IMR-90 (cell line): ENCODE data around the gene LY6G6F. TPM values are rescaled to one million over a fixed set of nuclear protein-coding genes. Genes with fewer than 3 reads are reported as not detected.

Source experiments
- MAZ ChIP-seq: IDR thresholded peaks from 2 replicates; pipeline ENCODE4 v1.6.1; 2012; ENCODE audit warnings: low read depth, mild to moderate bottlenecking, low read length, improper control_type of control experiment, moderate library complexity, borderline replicate concordance
- RFX5 ChIP-seq: IDR thresholded peaks from 2 replicates; pipeline ENCODE4 v1.8.0; 2012; ENCODE audit warnings: low read depth, mild to moderate bottlenecking, low read length, moderate library complexity
- USF2 ChIP-seq: fragments of 150-350 bp; IDR thresholded peaks from 2 replicates; pipeline ENCODE4 v1.6.1; 2017; ENCODE audit warnings: mild to moderate bottlenecking, antibody characterized with exemption, low read length, low read depth
- polyA plus RNA-seq, 3 experiments: library from polyadenylated mRNA; depleted of rRNA; stranded (reverse); fragments of >200 nt; gene quantifications; 2 replicates each; pipeline ENCODE4 v1.2.3, GENCODE V29; 2012; ENCODE audit warnings: low replicate concordance in 1 of 3
- total RNA-seq: library from RNA; depleted of rRNA; stranded (reverse); fragments of >200 nt; gene quantifications from 2 replicates; pipeline ENCODE4 v1.2.3, GENCODE V29; 2012

LY6G6F gene
- total and polyA plus RNA-seq, 2 of the 4 experiments (the other 2 are of a cell fraction): not detected

GRCh38 chr6:31680226-31681134 is 26.2 kb upstream of the LY6G6F start, which contains the start of gene LY6G5C (continued):
- TF ChIP-seq MAZ (0 out of 2 replicates have a peak, but pooled peaks have one; percentile 21), RFX5 (no peak), USF2 (no peak)
